Occipital lobe (tissue), 2 donors: ENCODE measurements around the gene RBP3. TPM values are rescaled to one million over a fixed set of nuclear protein-coding genes. Genes with fewer than 3 reads are reported as not detected.

Experiments
- DNase-seq: peaks from one replicate; lab custom pipeline; 2025; lab: John Stamatoyannopoulos, UW
- total RNA-seq: library from RNA; depleted of rRNA; stranded (reverse); fragments of >200 nt; gene quantifications from one replicate; pipeline ENCODE4 v1.2.3, GENCODE V29; 2014

The RBP3 gene
- total RNA-seq, 1 donor from 2014 or later = not detected

DNA sequence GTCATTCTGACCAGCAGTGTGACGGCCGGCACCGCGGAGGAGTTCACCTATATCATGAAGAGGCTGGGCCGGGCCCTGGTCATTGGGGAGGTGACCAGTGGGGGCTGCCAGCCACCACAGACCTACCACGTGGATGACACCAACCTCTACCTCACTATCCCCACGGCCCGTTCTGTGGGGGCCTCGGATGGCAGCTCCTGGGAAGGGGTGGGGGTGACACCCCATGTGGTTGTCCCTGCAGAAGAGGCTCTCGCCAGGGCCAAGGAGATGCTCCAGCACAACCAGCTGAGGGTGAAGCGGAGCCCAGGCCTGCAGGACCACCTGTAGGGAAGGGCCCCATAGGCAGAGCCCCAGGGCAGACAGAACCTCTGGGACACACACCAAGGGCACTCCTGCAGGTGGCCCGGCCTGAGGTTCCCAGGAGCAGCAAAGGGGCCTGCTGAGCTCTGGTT, 9.0 kb downstream of the RBP3 start:
- DNase-seq = no peak

DNA sequence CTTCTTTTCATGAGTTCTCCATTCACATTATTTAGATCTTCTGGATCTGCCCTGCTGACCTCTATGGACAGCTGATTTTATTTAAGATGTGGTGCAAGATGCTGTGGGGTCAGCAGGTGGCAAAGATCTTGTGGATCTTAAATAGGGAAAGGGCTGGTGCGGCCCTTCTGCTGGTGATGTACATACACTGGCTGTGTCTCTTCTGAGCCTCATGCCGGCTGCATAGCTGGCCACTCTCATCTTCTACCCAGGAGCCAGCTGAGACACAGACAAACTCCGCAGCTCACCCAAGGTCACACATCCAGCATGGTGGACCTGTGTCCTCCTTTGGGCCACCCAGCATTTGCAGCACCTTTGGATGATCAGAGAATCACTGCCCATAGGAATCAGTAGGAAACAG, 9.7 kb downstream of the RBP3 start:
- no peak for DNase-seq

DNA sequence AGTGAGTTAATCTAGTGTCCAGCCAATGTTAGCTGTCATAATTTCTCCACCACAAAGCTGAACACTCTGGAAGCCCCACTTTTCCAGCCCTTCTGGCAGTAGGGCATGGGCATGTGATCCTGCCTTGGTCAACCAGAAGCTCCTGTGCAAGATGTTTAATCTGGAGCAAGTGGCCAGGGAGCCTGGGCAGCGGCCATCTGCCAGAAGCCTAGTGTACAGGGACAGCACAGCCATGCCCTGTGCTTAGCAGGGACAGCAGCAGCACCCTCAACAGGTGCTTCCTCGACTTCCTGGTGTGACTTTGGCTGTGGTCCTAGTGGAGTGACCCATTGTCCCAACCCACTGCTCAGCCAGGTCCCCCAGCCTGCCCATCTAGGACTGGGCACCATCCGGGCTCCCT, 10.3 kb downstream of the RBP3 start:
- DNase-seq = no peak

GRCh38 chr10:47359101-47359500, 10.9 kb downstream of the RBP3 start:
- DNase-seq = no peak

DNA sequence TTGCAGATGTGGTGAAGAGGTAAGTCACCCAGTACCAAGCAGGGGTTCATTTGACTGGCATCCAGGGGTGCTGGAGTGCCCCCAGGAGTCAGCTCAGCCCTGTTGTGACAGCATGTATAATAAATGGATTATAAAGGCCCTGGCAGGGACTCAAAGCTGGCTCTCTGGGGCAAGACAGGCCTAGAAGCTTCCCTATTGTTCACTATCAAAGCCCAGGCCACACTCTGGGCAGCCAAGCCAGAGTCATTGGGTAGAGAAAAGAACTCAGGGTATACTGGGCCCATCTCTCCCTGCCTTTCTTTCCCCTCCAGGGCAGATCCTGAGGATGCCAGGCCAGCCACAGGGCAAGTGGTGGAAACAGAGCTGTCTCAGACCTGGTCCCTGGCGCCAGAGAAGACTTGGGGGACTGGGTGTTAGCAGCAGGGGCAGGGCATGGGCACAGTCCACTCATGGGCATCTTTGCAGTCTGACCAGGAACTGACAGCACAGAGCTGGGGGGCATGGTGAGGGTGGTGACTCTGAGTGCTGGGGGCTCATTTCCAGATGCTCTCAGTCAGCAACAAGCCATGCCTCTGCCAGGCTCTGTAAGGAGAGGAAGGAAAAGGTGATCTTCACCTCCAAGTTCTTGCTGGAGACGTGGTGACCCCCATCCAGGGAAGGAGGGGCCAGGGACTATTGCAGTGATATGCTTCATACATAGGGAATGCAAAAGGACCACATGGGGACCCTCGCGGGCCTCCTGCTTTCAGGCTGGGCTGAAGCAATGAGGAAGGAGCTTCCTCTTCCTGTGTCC, 11.7 kb downstream of the RBP3 start:
- DNase-seq = no peak

- no peak for DNase-seq
These were observed 12.4 kb downstream of the RBP3 start for GRCh38 chr10:47360419-47361040.

- DNase-seq = no peak
These were observed 13.1 kb downstream of the RBP3 start for GRCh38 chr10:47361293-47361692.

- no peak for DNase-seq
These were observed 14.0 kb downstream of the RBP3 start for GRCh38 chr10:47362199-47362598.

DNA sequence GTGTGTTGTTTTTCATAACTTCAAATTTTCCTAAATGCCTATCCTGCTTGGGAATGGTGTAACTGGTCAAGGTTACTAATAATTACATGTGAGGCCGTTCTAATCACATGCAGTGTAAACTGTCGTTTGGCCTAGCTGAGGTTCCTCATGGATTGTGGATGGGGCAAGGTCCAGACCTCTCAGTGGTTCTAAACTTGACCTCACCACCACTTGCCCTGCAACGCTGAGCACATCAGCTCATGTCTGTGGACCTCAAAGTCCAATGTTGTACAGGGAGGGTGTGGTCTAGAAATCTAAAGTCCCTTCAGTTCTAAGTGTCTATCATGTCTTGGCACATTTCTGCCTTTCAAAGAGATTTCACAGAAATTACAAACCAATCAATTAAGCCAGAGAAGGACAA, 15.6 kb downstream of the RBP3 start:
- DNase-seq = no peak

GRCh38 chr10:47364366-47364765, 16.2 kb downstream of the RBP3 start:
- DNase-seq = no peak

GRCh38 chr10:47364911-47365310, 16.7 kb downstream of the RBP3 start:
- DNase-seq = no peak

DNA sequence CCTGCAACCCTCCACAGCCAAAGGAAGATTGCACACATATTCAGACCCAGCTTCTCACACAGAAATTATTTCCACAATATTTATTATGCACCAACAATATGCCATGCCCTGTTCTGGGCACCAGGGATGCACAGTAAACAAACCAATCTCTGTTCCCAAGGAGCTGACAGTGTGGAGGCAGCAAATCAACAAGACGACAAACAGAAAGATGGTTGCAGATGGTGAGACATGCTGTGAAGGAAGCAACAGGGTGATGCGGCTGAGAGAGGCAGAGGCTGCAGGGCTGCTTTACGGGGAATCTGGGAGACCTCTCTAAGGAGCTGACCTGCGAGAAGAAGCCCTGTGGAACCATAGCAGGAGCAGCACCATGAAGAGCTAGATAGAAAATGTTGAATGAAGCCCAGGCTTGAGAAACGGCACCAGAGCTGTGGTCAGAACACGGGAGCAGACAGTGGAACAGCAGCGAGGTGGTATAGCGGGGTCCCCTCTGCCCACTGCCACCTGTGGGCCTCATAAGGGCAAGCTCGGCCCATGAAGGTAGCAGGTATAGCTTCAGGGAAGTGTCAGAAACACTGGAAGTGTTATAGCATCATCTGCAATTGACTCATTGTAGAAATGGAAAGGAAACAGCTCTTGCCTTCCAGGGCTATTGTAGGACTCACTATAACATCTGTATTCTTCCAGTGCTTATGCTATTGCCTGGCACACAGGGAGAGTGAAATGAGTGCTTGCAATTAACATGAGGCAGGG, 17.4 kb downstream of the RBP3 start:
- no peak for DNase-seq

DNA sequence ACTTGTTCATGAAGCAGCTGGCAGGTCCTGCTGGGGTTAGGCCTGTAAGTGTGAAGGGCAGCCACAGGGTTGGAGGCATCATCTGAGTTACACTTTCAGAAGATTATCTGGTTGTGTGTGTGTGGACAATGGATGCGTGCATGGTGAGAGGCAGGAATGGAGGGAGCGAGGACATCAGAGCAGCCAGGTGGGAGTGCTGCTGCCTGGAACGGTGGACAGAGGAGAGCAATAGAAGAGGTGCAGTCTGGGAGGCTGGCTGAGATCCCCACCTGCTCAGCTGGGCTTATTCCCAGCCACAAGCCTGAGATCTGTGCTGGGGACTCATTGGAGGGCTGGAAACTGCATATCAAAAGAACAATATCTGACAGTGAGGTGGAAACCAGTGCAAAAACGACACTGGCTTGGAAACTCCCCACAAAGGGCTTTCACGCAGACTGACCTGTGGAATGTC, 18.0 kb downstream of the RBP3 start:
- DNase-seq = no peak

GRCh38 chr10:47366731-47367460, 18.7 kb downstream of the RBP3 start:
- no peak for DNase-seq

- no peak for DNase-seq
These were observed 19.5 kb downstream of the RBP3 start for GRCh38 chr10:47367646-47368045.

DNA sequence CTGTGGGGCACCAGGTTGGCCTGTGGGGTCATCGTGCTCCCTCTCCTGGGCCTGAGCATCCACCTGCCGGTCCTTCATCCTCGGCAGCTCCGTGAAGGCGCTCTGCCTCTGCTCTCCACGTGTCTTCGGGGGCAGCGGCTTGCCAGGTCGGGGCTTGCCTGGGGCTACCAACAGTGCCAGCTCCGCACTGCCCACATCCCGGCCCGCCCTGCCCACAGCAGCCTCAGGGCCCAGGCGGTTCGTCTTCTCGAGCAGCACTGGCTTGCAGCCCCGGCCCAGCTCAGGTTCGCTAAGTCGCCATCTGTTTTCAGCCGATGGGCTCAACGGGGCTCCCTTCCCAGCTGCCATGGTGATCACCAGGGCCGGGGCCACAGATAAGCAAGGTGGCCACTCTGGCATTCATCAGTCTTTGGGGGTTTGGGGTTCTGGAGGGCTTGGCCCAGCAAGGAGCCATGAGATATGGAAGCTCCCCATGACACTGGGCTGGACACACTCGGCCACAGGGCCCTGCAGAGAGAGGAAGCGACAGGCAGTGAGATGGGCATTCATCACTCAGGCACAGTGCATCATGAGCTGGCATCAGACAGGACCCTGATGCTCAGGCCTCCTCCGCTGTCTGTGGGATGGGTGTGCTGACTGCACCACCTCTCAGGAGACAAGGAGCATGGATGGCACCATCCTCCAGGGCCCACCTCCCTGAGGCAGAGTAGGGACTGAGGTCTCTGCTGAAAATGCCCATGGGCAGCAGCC, 20.4 kb downstream of the RBP3 start:
- no peak for DNase-seq

DNA sequence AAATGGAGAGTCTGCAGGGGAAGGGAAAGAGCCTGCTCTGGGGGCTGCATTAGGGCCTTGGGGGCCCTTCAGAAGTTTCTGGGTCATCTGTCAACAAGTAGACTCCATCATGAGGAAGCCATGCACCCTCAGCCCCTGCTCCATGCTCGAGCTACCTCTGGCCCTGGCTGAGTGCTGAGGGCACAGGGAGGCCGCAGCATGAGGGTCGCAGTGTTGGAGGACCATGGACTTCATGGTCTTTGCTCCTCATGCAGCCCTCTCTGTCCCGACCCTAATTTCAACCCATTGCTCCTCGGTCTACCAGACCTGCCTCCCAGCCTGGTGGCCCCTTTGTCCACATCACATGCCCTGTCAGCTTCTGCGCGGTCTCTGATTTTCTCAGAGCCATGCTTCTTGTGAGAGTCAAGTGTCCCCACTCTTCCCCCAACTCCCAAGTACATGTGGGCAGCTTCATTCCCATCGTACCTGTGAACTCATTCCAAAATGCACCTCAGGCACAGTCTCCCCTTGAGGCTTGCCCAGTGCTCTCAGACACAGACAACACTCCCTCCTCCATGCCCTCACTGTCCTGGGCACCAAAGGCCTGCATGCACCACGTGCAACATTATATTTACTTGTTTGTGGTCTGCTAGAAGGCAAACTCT, 21.2 kb downstream of the RBP3 start:
- DNase-seq = no peak

DNA sequence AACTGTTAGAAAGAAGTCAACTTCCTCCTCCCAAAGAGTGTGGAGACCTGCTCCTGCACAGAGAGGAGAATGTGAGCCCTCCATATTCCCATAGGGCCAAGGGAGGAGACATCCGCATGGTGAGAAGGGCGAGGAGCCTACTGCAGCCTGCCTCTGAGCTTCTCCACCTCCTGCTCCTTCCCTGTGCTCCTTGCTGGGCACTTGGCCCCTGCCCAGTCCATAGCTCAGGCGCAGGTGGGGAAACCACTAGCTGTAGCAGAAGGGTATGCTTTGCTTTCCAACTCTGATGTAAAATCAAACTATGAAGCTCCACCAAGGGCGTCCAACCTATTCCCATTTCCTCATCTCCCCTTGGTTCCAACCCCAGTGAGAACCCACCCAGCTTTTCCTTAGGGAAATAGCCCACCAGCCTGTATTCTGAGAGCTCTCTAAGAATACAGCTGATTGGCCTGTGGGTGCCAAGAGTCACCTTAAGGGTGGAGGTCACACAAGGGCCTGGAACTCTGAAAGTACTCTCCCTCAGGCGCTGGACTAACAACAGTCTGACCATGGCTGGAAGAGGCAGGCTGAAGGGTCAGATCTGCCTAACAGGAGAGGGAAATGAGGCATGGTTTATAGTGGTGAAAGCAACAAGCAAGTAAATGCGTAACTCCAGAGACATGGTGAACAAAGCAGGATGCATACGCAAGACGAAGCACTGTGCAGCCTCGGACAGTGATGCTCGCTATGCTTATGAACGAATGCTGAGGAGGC, 22.0 kb downstream of the RBP3 start:
- no peak for DNase-seq

DNA sequence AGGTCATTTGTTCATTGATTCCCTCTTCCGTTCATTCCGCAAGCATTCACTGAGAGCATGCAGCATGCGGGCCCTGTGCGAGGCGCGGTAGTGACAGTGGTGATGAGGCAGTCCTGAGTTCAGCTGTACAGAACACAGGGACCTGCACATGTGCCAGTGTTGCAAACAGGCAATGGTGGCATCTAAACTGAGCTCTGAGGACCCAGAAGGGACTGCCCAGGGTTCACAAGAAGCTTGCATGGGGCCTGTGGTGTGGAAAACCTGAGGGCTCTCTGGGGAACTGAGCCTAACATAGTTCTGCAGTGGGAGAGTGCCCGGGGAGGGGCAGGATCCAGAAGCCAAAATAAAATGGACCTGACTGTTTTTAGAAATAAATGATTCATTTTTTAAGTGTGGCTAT, 22.7 kb downstream of the RBP3 start:
- DNase-seq = no peak
